GM18517 (cell line): ENCODE results near the gene TTC19.

ENCODE experiments used
- ATAC-seq: cut with Tn5 transposase; IDR thresholded peaks from one replicate; pipeline ENCODE4 v1.9.1; 2021; ENCODE audit warnings: mild to moderate bottlenecking, moderate library complexity; ENCODE audit not compliant: unreplicated experiment

TTC19 gene

DNA sequence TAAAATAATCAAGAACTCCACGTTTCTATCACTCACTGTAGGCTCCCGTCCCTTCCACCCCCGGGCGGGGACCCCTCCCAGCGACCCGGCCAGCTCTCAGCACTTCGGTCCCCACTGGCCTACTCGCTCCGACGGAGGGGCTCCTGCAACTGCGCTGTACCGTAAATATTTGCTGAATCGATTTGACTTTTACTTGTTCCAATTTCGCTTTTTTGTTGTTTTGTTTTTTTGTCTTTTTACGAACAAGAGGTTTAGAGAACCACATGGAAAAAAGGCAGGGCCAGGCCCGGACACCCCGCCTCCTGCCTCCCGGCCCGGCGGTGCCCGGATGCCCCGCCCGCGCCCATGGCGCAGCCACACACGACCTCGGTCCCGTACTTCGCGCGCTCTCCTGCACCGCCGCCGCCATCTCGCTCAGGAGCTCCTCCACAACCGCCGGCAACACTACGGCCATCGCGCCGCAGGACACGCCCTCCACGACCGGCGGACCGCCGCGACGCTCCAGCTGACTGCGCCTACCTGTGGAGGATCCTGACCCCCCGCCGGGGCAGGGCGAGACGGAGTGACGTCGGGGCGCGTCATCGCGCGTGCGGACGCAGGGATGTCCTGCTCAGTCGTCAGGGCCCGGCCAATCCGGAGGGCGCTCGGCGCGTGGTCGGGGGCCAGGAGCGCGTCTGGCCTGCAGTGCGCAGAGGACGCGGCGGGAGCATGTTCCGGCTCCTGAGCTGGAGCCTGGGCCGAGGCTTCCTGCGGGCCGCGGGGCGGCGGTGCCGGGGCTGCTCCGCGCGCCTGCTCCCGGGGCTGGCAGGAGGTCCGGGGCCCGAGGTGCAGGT lies at the start of gene TTC19, which contains the start of gene ZSWIM7:
Gene TTC19, plus strand, starts transcription at position 684 of the 833 bp plus-strand sequence. Its CDS starts 25 bp downstream, at position 709.
Gene ZSWIM7, minus strand, starts transcription at position 564 of the 833 bp plus-strand sequence. Its CDS starts 110 bp downstream, at position 454.
- ATAC-seq: peak; percentile 91

- no peak for ATAC-seq
Measured at GRCh38 chr17:15951368-15952047, 48.1 kb upstream of the TTC19 start.

- ATAC-seq: no peak
Measured at GRCh38 chr17:15952048-15952532, 47.5 kb upstream of the TTC19 start.

DNA sequence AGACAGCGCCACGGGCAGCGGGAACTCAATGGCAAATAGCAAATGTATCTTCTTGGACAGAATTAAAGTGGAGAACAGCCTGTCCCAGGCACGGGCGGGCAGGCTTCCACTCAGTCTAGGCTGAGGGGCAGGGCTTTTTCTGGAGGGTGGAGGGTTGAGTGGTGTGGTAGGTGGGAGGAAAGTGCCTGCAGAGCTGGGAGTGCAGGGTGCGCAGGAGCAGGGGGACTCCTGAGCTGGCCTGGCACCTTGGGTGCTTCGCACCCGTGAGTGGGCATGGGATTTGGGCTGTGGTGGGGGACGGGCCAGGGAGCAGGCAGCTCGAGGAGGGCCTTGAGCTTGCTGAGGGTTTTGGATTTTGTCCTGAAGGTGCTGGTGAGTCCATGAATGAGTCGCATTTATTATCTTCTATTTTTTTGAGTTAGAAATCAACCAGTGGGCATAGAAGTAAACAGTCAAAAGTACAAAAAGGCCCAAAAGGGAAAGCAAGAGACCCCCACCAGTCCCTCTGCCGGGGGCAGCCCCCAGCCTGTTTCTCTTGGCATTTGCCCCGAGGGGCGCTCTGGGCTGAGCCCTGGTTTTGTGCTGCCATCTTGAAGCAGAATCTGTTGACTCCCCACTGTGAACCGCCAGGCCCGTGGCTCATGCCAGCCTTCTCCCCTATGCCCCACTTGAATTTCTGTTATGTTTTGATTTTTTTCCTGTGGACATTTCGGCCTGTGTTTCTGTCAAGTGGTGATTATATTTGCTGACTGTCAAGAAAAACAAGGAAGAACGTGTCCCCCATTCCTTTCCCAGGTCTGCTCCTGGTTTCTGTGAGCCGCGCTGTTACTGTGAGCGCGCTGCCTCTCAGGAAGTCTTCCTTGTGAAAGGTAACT lies 46.5 kb upstream of the TTC19 start:
- no peak for ATAC-seq

DNA sequence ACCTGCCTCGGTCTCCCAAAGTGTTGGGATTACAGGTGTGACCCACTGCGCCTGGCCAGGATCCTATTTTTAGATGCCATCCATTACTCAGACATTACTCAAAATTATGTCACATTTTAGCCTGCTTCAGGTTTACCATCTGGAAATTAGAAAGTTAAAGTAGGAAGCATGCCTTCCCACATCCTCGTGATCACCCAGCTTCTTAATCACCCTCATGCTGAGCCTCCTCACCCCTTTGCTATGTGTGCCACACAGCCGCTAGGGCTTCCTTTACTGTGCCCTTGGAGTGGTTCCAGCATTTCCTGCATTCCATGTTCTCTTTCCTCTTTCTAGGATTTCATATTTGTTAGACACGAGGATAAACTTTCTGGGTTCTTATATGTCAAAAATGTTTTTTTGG lies 45.4 kb upstream of the TTC19 start:
- ATAC-seq: no peak

DNA sequence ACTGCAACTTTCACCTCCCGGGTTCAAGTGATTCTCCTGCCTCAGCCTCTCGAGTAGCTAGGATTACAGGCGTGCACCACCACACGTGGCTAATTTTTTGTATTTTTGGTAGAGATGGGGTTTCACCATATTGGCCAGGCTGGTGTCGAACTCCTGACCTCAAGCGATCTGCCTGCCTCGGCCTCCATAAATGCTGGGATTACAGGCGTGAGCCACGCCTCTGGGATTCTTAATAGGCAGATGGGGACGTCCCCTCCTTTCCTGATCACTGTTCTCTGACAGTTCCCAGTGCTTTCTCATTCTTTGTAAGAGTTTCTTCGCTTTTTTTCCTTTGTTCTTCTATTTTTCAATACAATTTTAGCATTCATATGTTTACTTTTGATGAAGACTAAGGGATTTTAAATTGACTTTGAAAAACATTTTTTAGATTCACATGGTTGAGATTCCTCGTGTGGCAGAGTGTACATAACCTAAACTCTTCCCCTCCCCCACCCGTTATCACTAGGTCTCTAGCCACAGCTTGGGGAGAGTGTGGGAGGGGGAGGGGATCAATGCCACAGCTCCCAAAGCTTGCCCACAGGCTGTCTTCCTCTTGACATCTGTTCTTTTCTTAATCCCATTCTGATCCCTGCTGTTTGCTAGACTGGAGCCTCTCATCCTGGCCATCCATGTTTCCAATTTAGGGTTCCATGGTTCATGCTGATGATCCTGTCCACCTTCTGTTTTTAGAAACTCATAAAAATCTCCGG lies 43.7 kb upstream of the TTC19 start:
- no peak for ATAC-seq

GRCh38 chr17:15957206-15957605 lies 42.4 kb upstream of the TTC19 start:
- ATAC-seq: no peak

GRCh38 chr17:15957608-15958307 lies 41.9 kb upstream of the TTC19 start:
- ATAC-seq: no peak

GRCh38 chr17:15958484-15958854 lies 41.2 kb upstream of the TTC19 start:
- no peak for ATAC-seq

- ATAC-seq: no peak
Measured at GRCh38 chr17:15963670-15964110, 35.9 kb upstream of the TTC19 start.

GRCh38 chr17:15965528-15965927 lies 34.1 kb upstream of the TTC19 start:
- no peak for ATAC-seq

GRCh38 chr17:15966183-15966878 lies 33.3 kb upstream of the TTC19 start:
- no peak for ATAC-seq

GRCh38 chr17:15966879-15967248 lies 32.8 kb upstream of the TTC19 start:
- no peak for ATAC-seq

DNA sequence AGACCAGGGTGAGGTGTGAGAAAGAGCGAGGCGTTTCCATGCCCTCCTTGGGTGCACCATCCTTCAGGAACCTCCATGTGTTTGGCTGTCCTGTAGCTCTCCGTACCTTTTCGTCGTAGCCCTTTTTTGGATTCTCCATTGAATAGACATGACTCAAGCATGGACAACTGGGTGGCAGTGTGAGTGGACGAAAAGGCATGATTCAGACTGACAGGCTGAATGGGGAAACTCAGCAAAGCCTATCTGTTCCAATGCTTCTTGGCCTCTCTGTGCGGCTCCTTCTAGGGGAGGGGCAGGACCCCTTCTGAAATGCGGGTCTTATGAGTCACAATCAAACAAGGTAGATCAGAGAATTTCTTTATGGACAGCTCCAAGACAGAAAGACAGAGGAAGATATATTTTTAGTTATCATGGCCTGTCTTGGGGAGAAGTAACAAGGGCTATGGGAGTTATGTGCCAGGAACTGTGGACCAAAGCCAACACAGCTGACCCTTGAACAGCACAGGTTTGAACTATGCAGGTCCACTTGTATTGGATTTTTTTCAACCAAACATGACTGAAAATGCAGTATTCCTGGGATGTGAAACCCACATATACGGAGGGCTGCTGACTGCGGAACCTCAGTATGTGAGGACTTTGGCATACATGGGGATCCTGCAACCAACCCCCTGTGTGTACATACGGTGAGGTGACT lies 31.8 kb upstream of the TTC19 start:
- no peak for ATAC-seq

GRCh38 chr17:15969463-15969862 lies 30.2 kb upstream of the TTC19 start:
- no peak for ATAC-seq

GRCh38 chr17:15970500-15970899 lies 29.1 kb upstream of the TTC19 start:
- ATAC-seq: no peak

DNA sequence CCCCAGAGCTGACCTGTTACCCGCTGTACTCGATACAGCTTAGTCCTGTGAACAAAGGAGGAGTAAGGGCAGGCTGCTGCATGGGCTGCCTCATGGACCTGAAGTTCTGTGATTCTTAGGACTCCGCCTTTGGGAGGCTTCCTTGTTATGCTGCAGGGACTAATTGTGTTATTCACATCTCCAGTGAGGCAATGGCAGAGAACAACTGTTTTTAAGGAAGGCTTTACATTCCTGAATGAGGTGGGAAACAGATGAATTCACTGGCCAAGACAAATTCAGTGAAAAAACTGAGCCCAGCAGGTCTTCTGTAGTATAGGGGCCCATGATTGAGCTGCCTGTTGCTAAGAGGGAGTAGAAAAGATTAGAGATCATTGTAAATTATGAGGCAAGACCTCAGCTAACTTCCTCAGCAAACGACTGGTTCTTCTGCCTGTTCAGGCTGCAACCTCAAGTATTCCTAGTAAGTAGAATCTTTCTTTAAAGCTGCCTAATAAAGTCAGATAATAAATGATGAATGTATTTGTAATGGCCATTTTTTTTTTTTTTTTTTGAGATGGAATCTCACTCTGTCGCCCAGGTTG lies 28.4 kb upstream of the TTC19 start:
- no peak for ATAC-seq

- no peak for ATAC-seq
Measured at GRCh38 chr17:15971882-15972281, 27.7 kb upstream of the TTC19 start.
